Fibroblast of upper back skin (primary cell): Measurements from ENCODE around the gene ANKRD11.
"Not testable (repeated sequence)": the region's sequence is repeated elsewhere in the genome, so short reads cannot be mapped to it uniquely, and the experiment has no call there.

ENCODE experiments used
- DNase-seq: peaks from one replicate; pipeline ENCODE4 v3.0.0-alpha.2; 2013

ANKRD11 gene

GRCh38 chr16:89362540-89363223 is 127.7 kb downstream of the ANKRD11 start:
- DNase-seq, result not testable (repeated sequence)

DNA sequence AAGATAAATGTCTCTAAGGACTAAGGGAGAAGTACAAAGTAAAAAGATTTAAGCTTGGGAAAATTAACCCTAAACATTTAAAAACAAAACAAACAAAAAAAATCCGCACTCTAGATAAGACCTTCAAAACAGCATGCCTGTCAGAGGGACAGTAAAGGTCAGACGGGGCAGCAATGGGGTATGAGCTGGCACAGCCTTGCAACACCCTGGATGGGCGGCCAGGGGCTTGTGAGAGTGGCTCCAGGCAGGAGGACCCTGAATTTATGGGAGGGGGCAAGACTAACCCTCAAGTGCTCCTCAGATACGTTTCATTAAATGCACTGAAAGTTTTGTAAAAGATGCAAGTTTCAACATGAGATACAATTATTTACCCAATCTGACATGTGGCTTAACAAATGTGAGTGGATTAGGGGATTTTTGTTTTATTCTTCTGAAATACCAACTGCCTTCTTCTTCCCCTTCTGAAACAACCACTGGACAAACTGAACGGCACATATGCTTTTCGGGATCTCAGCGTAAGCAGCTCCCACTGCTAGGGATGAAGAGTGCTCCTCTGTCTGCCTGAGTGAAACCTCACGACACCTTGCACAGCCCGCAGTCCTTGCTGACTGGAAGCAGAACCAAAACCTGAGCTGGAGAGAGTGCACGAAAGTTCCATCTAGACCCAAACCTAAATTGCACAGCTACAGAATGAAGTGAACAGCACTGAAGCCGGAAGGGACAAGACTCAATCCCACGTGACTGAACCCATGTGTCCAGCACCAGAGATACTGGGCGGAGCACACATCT is 128.4 kb downstream of the ANKRD11 start:
- no peak for DNase-seq

DNA sequence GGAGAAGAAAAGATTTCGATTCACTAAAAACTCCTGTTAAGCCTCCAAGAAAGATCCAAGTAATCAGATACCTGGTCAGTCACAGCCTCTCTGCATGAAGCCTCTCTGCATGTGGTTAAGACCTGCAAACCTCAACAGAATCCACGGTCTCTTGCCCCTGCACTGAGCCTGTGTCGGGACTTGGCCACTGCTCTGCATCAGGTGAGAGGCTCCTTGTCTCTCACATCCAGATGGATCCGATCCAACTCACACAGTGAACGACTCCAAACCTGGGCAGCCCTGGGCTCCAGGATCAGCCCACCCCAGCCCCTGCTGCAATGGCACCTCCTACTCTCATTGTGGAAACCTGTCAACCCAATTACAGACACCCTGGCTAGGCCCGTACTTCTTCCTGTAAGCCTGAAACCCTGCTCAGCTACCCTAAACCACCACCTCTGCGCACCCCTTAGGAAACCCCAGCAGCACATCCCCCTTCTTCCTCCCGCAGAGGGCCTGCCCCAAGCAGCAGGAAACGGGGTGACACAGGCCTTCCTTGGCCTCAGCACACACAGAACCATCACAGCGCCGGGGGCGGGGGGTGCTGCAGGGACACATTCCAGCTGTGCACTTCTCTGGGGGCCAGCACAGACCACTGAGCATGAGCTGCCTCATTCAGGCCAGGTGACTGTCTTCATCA is 129.5 kb downstream of the ANKRD11 start:
- no peak for DNase-seq

- DNase-seq, result no peak
Measured at GRCh38 chr16:89359264-89360147, 130.9 kb downstream of the ANKRD11 start.

GRCh38 chr16:89358030-89359005 is 132.0 kb downstream of the ANKRD11 start:
- DNase-seq, result no peak

GRCh38 chr16:89357055-89357816 is 133.1 kb downstream of the ANKRD11 start:
- DNase-seq, result no peak

DNA sequence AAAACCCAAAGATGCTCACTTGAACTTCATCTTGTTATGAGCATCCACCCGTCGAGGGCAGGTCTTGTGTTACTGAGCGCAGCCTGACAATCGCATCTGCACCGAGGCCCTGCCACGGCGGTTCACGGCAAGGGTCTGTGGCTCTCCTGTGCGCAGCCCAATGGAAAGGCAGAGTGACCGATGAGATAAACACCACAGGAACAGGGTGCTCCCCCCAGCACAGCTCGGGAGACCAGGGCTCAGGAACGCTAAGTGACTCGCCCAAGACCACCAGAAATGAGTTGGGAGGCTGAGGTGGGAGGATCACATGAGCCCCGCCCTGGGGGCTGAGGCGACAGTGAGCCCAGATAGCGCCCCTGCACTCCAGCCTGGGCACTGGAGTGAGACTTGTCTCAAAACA is 134.7 kb downstream of the ANKRD11 start:
- DNase-seq, result no peak

- DNase-seq, result no peak
Measured at GRCh38 chr16:89355007-89355406, 135.4 kb downstream of the ANKRD11 start.

DNA sequence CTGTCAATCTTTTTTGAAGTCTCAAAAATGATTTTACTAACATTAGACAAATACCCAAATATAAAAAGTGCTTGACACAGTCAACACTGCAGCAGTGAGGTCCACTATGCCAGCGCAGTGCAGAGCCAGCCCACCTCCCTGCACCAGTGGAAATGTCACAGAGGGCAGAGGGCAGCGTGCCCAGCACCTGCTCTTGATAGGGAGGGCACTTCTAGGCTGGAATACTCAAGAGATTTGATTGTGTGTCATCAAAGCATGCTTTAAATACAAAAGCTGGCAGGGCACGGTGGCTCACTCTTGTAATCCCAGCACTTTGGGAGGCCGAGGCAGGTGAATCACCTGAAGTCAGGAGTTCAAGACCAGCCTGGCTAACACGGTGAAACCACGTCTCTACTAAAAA is 136.0 kb downstream of the ANKRD11 start:
- DNase-seq, result no peak

DNA sequence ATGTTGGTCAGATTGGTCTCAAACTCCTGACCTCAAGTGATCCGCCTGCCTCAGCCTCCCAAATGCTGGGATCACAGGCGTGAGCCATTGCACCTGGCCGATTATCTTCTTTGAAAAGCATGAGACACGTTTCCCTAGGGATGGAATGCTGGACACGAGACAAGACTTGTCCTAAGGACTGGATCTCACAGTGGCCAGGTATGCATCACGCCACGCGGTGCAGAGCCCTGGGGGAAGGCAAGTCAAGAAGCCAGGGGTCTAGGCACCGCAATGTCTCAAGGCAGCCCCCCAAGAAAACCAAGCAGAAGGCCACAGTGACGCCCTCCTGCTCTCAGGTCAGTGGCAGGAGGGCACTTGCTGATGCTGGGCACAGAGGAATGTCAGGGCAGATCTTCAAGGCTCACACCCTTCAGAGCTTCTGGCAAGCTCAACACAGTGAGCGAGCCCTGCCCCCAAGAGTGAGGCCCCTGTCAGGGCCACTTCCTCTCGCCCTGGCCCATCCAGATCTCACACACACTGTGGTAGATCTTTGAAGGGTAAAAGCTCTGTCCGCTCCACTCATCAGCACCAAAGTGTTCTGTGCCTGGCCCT is 138.2 kb downstream of the ANKRD11 start:
- no peak for DNase-seq

GRCh38 chr16:89351645-89352044 is 138.7 kb downstream of the ANKRD11 start:
- no peak for DNase-seq

- DNase-seq, result no peak
Measured at GRCh38 chr16:89350701-89351380, 139.5 kb downstream of the ANKRD11 start.

DNA sequence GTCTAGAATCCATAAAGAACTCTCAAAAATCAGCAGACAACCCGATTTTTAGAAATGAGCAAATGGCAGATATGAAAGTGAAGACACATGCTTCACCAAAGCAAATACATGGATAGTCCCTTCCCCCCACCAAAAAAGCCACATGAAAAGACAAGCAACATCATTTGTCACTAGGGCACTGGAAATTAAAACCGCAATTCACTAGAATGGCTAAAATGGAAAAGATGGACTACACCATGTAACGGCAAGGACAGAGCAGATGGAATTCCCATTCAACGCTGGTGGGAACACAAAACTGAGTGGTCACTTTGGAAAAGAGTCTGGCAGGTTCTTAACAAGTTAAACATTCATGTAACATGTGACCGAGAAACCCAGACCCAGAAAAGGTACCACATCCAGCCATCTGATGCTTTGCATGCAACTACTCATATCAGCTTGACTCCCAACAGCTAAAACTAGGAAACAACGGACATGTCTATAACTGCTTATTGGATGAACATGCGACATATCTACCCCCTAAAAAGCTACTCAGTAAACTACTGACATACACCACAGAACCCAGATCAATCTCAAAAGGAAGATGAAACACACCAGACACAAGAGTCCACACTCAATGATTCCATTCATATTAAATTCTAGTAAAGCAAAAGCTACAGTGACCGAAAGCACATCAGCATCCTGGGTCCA is 140.3 kb downstream of the ANKRD11 start:
- no peak for DNase-seq

DNA sequence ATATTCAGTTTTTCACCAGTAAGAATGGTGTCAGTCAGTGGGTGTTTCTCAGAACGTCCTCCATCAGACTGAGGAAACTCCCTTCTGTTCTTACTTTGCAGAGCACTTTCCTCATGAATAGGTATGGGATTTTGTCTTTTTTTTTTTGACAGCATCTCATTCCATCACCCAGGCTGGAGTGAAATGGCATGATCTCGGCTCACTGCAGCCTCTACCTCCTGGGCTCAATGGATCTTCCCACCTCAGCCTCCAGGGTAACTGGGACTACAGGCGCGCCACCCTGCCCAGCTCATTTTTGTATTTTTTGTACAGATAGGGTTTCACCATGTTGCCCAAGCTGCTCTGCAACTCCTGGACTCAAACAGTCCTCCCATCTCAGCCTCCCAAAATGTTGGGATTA is 142.6 kb downstream of the ANKRD11 start:
- no peak for DNase-seq

GRCh38 chr16:89346869-89347268 is 143.5 kb downstream of the ANKRD11 start:
- no peak for DNase-seq

DNA sequence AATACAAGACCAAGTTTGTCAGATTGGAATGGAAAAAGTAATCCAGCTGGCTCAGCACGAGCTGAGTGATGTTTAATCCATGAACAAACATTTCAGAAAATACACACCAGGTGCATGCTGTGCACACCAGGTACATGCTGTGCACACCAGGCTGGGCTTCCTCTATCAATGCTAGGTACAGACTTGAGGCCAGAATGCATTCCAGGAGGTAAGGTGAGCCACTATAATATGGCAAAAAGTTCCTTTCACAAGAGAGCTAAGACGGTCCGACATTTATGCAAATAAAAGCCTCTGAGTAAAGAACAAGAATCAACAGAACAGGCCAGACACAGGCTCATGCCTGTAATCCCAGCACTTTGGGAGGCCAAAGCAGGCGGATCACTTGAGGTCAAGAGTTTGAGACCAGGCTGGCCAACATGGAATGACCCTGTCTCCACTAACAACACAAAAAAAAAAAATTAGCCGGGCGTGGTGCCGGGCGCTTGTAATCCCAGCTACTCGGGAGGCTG is 144.7 kb downstream of the ANKRD11 start:
- DNase-seq, result no peak

GRCh38 chr16:89344846-89345611 is 145.3 kb downstream of the ANKRD11 start:
- no peak for DNase-seq

GRCh38 chr16:89344458-89344834 is 145.9 kb downstream of the ANKRD11 start:
- no peak for DNase-seq
